H1 (cell line): ENCODE measurements around the gene CHMP4B. TPM values are rescaled to one million over a fixed set of nuclear protein-coding genes. Genes with fewer than 3 reads are reported as not detected.

Source experiments
- CTCF ChIA-PET: fragments of 300-600 bp; sonication (Branson Sonifier 250); formaldehyde crosslinking; loops from one replicate; lab custom pipeline; 2021; ENCODE audit not compliant: partially characterized antibody; lab: Charles Lee
- POLR2A ChIA-PET: fragments of 300-600 bp; sonication (Branson Sonifier 250); formaldehyde crosslinking; loops from one replicate; lab custom pipeline; 2021; ENCODE audit warnings: inconsistent platforms; ENCODE audit not compliant: partially characterized antibody; lab: Charles Lee
- DNase-seq, 2 experiments: peaks; one replicate each; pipeline versions ENCODE4 v3.0.0 to v3.0.0-alpha.2; 2010 to 2022; ENCODE audit warnings: low spot score in 2 of 2, low read depth in 1 of 2, mixed read lengths in 1 of 2
- FAIRE-seq: peaks from 2 replicates; lab custom pipeline; 2011; peaks lifted over from hg19 to GRCh38; lab: Jason Lieb, UNC
- H2AFZ ChIP-seq: 2 replicates; pipeline ENCODE4 v1.8.1; 2012; ENCODE audit warnings: low read length, inconsistent platforms
- H2AK5ac ChIP-seq: 2 replicates; pipeline ENCODE4 v1.6.1; 2013; ENCODE audit warnings: low read depth, low read length
- H2BK120ac ChIP-seq: replicated peaks from 2 replicates; pipeline ENCODE3; 2013; ENCODE audit warnings: low read depth, low read length, inconsistent platforms
- H2BK12ac ChIP-seq: 2 replicates; pipeline ENCODE4 v1.6.1; 2013; ENCODE audit warnings: low read depth, low read length
- H2BK15ac ChIP-seq: 2 replicates; pipeline ENCODE4 v1.6.1; 2013; ENCODE audit warnings: low read length
- H2BK20ac ChIP-seq: 2 replicates; pipeline ENCODE4 v1.6.1; 2013; ENCODE audit warnings: low read length
- H2BK5ac ChIP-seq: 2 replicates; pipeline ENCODE4 v1.6.1; 2013; ENCODE audit warnings: low read depth, low read length
- H3K14ac ChIP-seq: 2 replicates; pipeline ENCODE4 v1.6.1; 2013; ENCODE audit warnings: inconsistent platforms; ENCODE audit not compliant: insufficient read length
- H3K18ac ChIP-seq: 2 replicates; pipeline ENCODE4 v1.6.1; 2013; ENCODE audit warnings: low read length; ENCODE audit errors: extremely low read depth
- H3K23ac ChIP-seq: 2 replicates; pipeline ENCODE4 v1.6.1; 2013; ENCODE audit warnings: inconsistent platforms; ENCODE audit not compliant: insufficient read length
- H3K23me2 ChIP-seq: 2 replicates; pipeline ENCODE4 v1.6.1; 2013; ENCODE audit warnings: low read depth, low read length
- H3K27ac ChIP-seq: 2 replicates; pipeline ENCODE4 v1.6.1; 2011; ENCODE audit warnings: low read depth, low read length, inconsistent platforms
- H3K27me3 ChIP-seq, 4 experiments: replicated peaks in 1 of 4; 1 replicate in 1 of 4; 2 replicates in 3 of 4; pipeline versions ENCODE4 v1.6.1 to v1.8.1; 2011 to 2013; ENCODE audit warnings: low read length in 3 of 4, mild to moderate bottlenecking in 3 of 4, inconsistent platforms in 2 of 4, mixed read lengths in 2 of 4, moderate library complexity in 1 of 4; ENCODE audit not compliant: control insufficient read depth in 3 of 4, insufficient read depth in 3 of 4; ENCODE audit errors: extremely low read depth in 1 of 4
- H3K36me3 ChIP-seq, 4 experiments: 2 replicates each; pipeline versions ENCODE4 v1.6.1 to v1.8.1; 2011 to 2013; ENCODE audit warnings: mild to moderate bottlenecking in 4 of 4, low read length in 3 of 4, moderate library complexity in 2 of 4, control low read depth in 1 of 4, inconsistent platforms in 1 of 4; ENCODE audit not compliant: insufficient read depth in 4 of 4, control insufficient read depth in 2 of 4
- H3K4ac ChIP-seq: replicated peaks from 2 replicates; pipeline ENCODE3; 2013; ENCODE audit warnings: low read length, low read depth, mixed read lengths, inconsistent platforms; ENCODE audit not compliant: insufficient read length
- H3K4me1 ChIP-seq, 4 experiments: replicated peaks in 1 of 4; 1 replicate in 1 of 4; 2 replicates in 3 of 4; pipeline versions ENCODE4 v1.6.1 to v1.8.1; 2011 to 2013; ENCODE audit warnings: low read length in 3 of 4, inconsistent platforms in 2 of 4, mixed read lengths in 1 of 4; ENCODE audit not compliant: insufficient read depth in 4 of 4, control insufficient read depth in 3 of 4
- H3K4me2 ChIP-seq, 2 experiments: 2 replicates each; pipeline versions ENCODE4 v1.6.1 to v1.8.1; 2011 to 2013; ENCODE audit warnings: low read depth in 2 of 2, low read length in 2 of 2, control low read depth in 1 of 2, inconsistent platforms in 1 of 2, mild to moderate bottlenecking in 1 of 2; ENCODE audit not compliant: insufficient read depth in 1 of 2
- H3K4me3 ChIP-seq, 4 experiments: fragments of 200-600, 300-600 bp in 1 of 4; sonication (generic), shearing (Covaris generic), sonication (Bioruptor Twin) in 1 of 4; 2 replicates each; pipeline versions ENCODE4 v1.5.1 to v1.8.1; 2011 to 2016; ENCODE audit warnings: low read length in 4 of 4, low read depth in 3 of 4, control low read depth in 2 of 4, inconsistent platforms in 2 of 4, mild to moderate bottlenecking in 2 of 4, mixed read lengths in 1 of 4, moderate library complexity in 1 of 4; ENCODE audit not compliant: insufficient read depth in 2 of 4; ENCODE audit errors: extremely low read depth in 1 of 4
- H3K56ac ChIP-seq: replicated peaks from 2 replicates; pipeline ENCODE3; 2013; ENCODE audit warnings: low read depth, mild to moderate bottlenecking, mixed read lengths, low read length, inconsistent platforms; ENCODE audit not compliant: insufficient read length
- H3K79me1 ChIP-seq: 2 replicates; pipeline ENCODE4 v1.6.1; 2013; ENCODE audit warnings: low read depth, low read length, control low read depth
- H3K79me2 ChIP-seq, 2 experiments: 2 replicates each; pipeline versions ENCODE4 v1.6.1 to v1.8.1; 2012 to 2013; ENCODE audit warnings: low read length in 2 of 2, mild to moderate bottlenecking in 2 of 2, inconsistent platforms in 1 of 2; ENCODE audit not compliant: insufficient read depth in 2 of 2, control insufficient read depth in 1 of 2
- H3K9ac ChIP-seq, 4 experiments: replicated peaks in 1 of 4; 1 replicate in 1 of 4; 2 replicates in 3 of 4; pipeline versions ENCODE4 v1.6.1 to v1.8.1; 2011 to 2013; ENCODE audit warnings: low read depth in 3 of 4, low read length in 3 of 4, control low read depth in 2 of 4, mild to moderate bottlenecking in 2 of 4, moderate library complexity in 2 of 4, inconsistent platforms in 1 of 4; ENCODE audit errors: extremely low read depth in 1 of 4
- H3K9me3 ChIP-seq, 2 experiments: 2 replicates each; pipeline versions ENCODE4 v1.6.1 to v1.8.1; 2012 to 2013; ENCODE audit warnings: mild to moderate bottlenecking in 2 of 2, moderate library complexity in 2 of 2, control low read depth in 1 of 2, inconsistent platforms in 1 of 2, low read depth in 1 of 2, low read length in 1 of 2, mixed read lengths in 1 of 2; ENCODE audit not compliant: insufficient read depth in 2 of 2
- H4K20me1 ChIP-seq, 2 experiments: replicated peaks in 1 of 2; 2 replicates each; pipeline versions ENCODE3 to v1.8.1; 2011 to 2013; ENCODE audit warnings: inconsistent platforms in 2 of 2, low read length in 2 of 2, mild to moderate bottlenecking in 1 of 2; ENCODE audit not compliant: insufficient read depth in 2 of 2, control insufficient read depth in 1 of 2
- H4K5ac ChIP-seq: 2 replicates; pipeline ENCODE4 v1.6.1; 2013; ENCODE audit warnings: low read length, low read depth, mixed read lengths, inconsistent platforms; ENCODE audit not compliant: insufficient read length
- H4K8ac ChIP-seq: 2 replicates; pipeline ENCODE4 v1.8.0; 2013; ENCODE audit warnings: mild to moderate bottlenecking, moderate library complexity, low read length, inconsistent platforms; ENCODE audit not compliant: insufficient read depth; ENCODE audit errors: extremely low read depth
- H4K91ac ChIP-seq: replicated peaks from 2 replicates; pipeline ENCODE3; 2013; ENCODE audit warnings: low read length, mixed read lengths, inconsistent platforms; ENCODE audit not compliant: insufficient read length
- CTBP2 ChIP-seq: IDR thresholded peaks from 2 replicates; pipeline ENCODE4 v1.7.0; 2011; ENCODE audit warnings: borderline replicate concordance, mild to moderate bottlenecking, moderate library complexity, mixed read lengths, low read length; ENCODE audit not compliant: insufficient read depth, insufficient read length
- KDM4A ChIP-seq: IDR thresholded peaks from one replicate; pipeline ENCODE4 v1.7.1; 2012; ENCODE audit warnings: low read depth, mild to moderate bottlenecking, moderate library complexity, low read length, inconsistent platforms; ENCODE audit not compliant: severe bottlenecking
- POU5F1 ChIP-seq: IDR thresholded peaks from 2 replicates; pipeline ENCODE4 v1.6.1; 2011; ENCODE audit warnings: low read depth, mild to moderate bottlenecking, low read length, moderate library complexity
- SP1 ChIP-seq: IDR thresholded peaks from 2 replicates; pipeline ENCODE4 v1.6.1; 2011; ENCODE audit warnings: low read depth, low read length
- SUZ12 ChIP-seq: fragments of 200-600 bp; sonication (generic); IDR thresholded peaks from 2 replicates; pipeline ENCODE4 v1.6.1; 2012; ENCODE audit warnings: mild to moderate bottlenecking, inconsistent platforms, low read length, moderate library complexity, mixed read lengths
- TAF1 ChIP-seq: IDR thresholded peaks from 2 replicates; pipeline ENCODE4 v1.6.1; 2011; ENCODE audit warnings: mild to moderate bottlenecking, low read depth, low read length
- WGBS, 2 experiments: shearing (Covaris generic) in 1 of 2; methylation state at CpG; one replicate each; pipeline versions ENCODE4 v1.1.6 to v1.1.7; 2013 to 2015; ENCODE audit warnings: low lambda C conversion rate in 2 of 2, mixed read lengths in 2 of 2, inconsistent platforms in 1 of 2, low coverage in 1 of 2, missing lambda C conversion rate in 1 of 2; ENCODE audit not compliant: insufficient replicate concordance in 2 of 2, insufficient coverage in 1 of 2, insufficient read length in 1 of 2; ENCODE audit errors: extremely low coverage in 1 of 2, missing lambda C conversion rate in 1 of 2; 5-methylcytosine and 5-hydroxymethylcytosine counted together
- polyA plus RNA-seq, 7 experiments: library from polyadenylated mRNA; depleted of rRNA in 3 of 7; stranded (reverse) in 5 of 7; unstranded in 2 of 7; fragments of >200 nt in 5 of 7; fragments of 200-250 nt in 2 of 7; gene quantifications; 1 replicate in 5 of 7; 2 replicates in 1 of 7; 4 replicates in 1 of 7; pipeline versions ENCODE4 v1.2.1 to v1.2.3, GENCODE V29; 2011 to 2013; ENCODE audit warnings: missing spikeins in 2 of 7, mixed read lengths in 2 of 7
- total RNA-seq: library from RNA; stranded (reverse); fragmentation: NEBNext Ultra II Directional; extraction: Animal tissue kit (Norgen Biotek cat#: 25700); gene quantifications from 2 replicates; pipeline ENCODE4 v1.2.1, GENCODE V29; 2021
- TF ChIP-seq, protein P1 (sequence below), 3 experiments: IDR thresholded peaks; 1 replicate in 2 of 3; 2 replicates in 1 of 3; pipeline versions ENCODE4 v1.5.1 to v1.6.1; 2011; ENCODE audit warnings: low read length in 3 of 3, mild to moderate bottlenecking in 3 of 3, inconsistent platforms in 2 of 3, low read depth in 1 of 3, moderate library complexity in 1 of 3; ENCODE audit not compliant: insufficient read depth in 1 of 3; ENCODE audit errors: control extremely low read depth in 1 of 3

Gene CHMP4B
- total and polyA plus RNA-seq, 2 of the 8 experiments (the other 6 are each of a cell fraction or from before 2014, with no cell fraction given): 38.6 to 66.3 TPM

GRCh38 chr20:33766686-33767085, 44.5 kb upstream of the CHMP4B start:
- H3K79me1 ChIP-seq: no peaks in the 10 kb centered on the region
- TF ChIP-seq POU5F1 (no peak), CTBP2 (no peak), SP1 (no peak), SUZ12 (no peak), KDM4A (no peak), TAF1 (no peak)
- TF ChIP-seq, protein P1, sequence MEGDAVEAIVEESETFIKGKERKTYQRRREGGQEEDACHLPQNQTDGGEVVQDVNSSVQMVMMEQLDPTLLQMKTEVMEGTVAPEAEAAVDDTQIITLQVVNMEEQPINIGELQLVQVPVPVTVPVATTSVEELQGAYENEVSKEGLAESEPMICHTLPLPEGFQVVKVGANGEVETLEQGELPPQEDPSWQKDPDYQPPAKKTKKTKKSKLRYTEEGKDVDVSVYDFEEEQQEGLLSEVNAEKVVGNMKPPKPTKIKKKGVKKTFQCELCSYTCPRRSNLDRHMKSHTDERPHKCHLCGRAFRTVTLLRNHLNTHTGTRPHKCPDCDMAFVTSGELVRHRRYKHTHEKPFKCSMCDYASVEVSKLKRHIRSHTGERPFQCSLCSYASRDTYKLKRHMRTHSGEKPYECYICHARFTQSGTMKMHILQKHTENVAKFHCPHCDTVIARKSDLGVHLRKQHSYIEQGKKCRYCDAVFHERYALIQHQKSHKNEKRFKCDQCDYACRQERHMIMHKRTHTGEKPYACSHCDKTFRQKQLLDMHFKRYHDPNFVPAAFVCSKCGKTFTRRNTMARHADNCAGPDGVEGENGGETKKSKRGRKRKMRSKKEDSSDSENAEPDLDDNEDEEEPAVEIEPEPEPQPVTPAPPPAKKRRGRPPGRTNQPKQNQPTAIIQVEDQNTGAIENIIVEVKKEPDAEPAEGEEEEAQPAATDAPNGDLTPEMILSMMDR (IDR thresholded peaks at IDR 0.05; ENCODE audit: control extremely low read depth in 1 of 3, insufficient read depth in 1 of 3, low read depth in 1 of 3, low read length in 3 of 3): no peak
- TF ChIP-seq, all 59 proteins: peak for 0
- no peaks in the 10 kb centered on the region for H3K9me3 ChIP-seq
- H3K36me3 ChIP-seq: no peaks in the 10 kb centered on the region; a peak in 2 of 8 replicates
- no peak overlapping the region for H3K14ac ChIP-seq
- no peak overlapping the region for H2BK12ac ChIP-seq
- H4K20me1 ChIP-seq: peaks cover 0 to 2% of the 10 kb centered on the region in 2 experiments
- DNase-seq (no peak), FAIRE-seq (no peak)
- ChIA-PET POLR2A (interaction anchor here (1.0 kb wide), 1 partner anchor 9 kb away, joined by 3 read pairs; no protein-coding TSS in a partner anchor), CTCF (interaction anchor here (0.6 kb wide), 1 partner anchor 13 kb away, joined by 5 read pairs; no protein-coding TSS in a partner anchor)
- H4K8ac ChIP-seq: no peak overlapping the region
- WGBS, 2 experiments: 87% methylated on average over 9 of the region's 9 CpGs; no CpG with 5 or more reads in 1 of the 2 experiments
- no peaks in the 10 kb centered on the region for H3K23me2 ChIP-seq
- no peak overlapping the region for H3K27ac ChIP-seq
- no peak overlapping the region for H2AFZ ChIP-seq
- no peaks in the 10 kb centered on the region for H3K4me1 ChIP-seq
- no peak overlapping the region for H2AK5ac ChIP-seq
- H2BK120ac ChIP-seq: no peak overlapping the region
- no peak overlapping the region for H4K91ac ChIP-seq
- H3K18ac ChIP-seq: no peak overlapping the region
- H2BK15ac ChIP-seq: no peak overlapping the region
- no peak overlapping the region for H3K56ac ChIP-seq
- H3K27me3 ChIP-seq: no peaks in the 10 kb centered on the region
- no peak overlapping the region for H4K5ac ChIP-seq
- H3K23ac ChIP-seq: no peak overlapping the region
- H3K79me2 ChIP-seq: no peaks in the 10 kb centered on the region
- H3K4ac ChIP-seq: no peak overlapping the region
- H2BK5ac ChIP-seq: no peak overlapping the region; the same call in 1 of the 2 replicates
- no peak overlapping the region for H3K4me3 ChIP-seq
- H2BK20ac ChIP-seq: no peak overlapping the region
- no peak overlapping the region for H3K4me2 ChIP-seq
- H3K9ac ChIP-seq: no peak overlapping the region
